SK-N-SH (cell line): ENCODE results near the gene NSUN2. TPM values are rescaled to one million over a fixed set of nuclear protein-coding genes. Genes with fewer than 3 reads are reported as not detected.

ENCODE experiments used
- CTCF ChIA-PET: fragments of 300-600, 350-600 bp; formaldehyde crosslinking; extraction: SDS; loops from one replicate; lab custom pipeline; 2021; lab: Yijun Ruan, JAX
- POLR2A ChIA-PET: fragments of 350-600 bp; sonication (Branson Sonifier 250); formaldehyde crosslinking; extraction: SDS; loops from one replicate; lab custom pipeline; 2020; ENCODE audit warnings: antibody characterized with exemption, inconsistent platforms; lab: Yijun Ruan, JAX
- DNase-seq: peaks from one replicate; pipeline ENCODE4 v3.0.0; 2012
- H2AFZ ChIP-seq: fragments of 200-600 bp; sonication (generic); 2 replicates; pipeline ENCODE4 v1.8.1; 2016; ENCODE audit warnings: antibody characterized with exemption, mild to moderate bottlenecking, low read depth
- H3F3A ChIP-seq: fragments of 200-600 bp; sonication (generic); replicated peaks from 2 replicates; pipeline ENCODE3; 2016; ENCODE audit warnings: antibody characterized with exemption, mild to moderate bottlenecking; ENCODE audit not compliant: insufficient read depth
- H3K27ac ChIP-seq, 2 experiments: fragments of 200-500 bp in 1 of 2; fragments of 200-600 bp in 1 of 2; sonication (Bioruptor generic) in 1 of 2; sonication (generic), shearing (Covaris generic) in 1 of 2; 2 replicates each; pipeline versions ENCODE4 v1.5.1 to v1.6.1; 2014 to 2016; ENCODE audit warnings: low read depth in 2 of 2, inconsistent platforms in 1 of 2, low read length in 1 of 2, mild to moderate bottlenecking in 1 of 2, mixed read lengths in 1 of 2
- H3K27me3 ChIP-seq: fragments of 200-600 bp; sonication (generic), shearing (Covaris generic); 2 replicates; pipeline ENCODE4 v1.6.1; 2016; ENCODE audit warnings: mixed run types; ENCODE audit not compliant: insufficient read depth
- H3K36me3 ChIP-seq, 2 experiments: fragments of 200-500 bp in 1 of 2; fragments of 200-600 bp in 1 of 2; sonication (Bioruptor generic) in 1 of 2; sonication (generic) in 1 of 2; replicated peaks in 1 of 2; 2 replicates each; pipeline versions ENCODE3 to v1.5.1; 2014 to 2016; ENCODE audit warnings: low read length in 1 of 2, mild to moderate bottlenecking in 1 of 2; ENCODE audit not compliant: insufficient read depth in 2 of 2, control insufficient read depth in 1 of 2
- H3K4me1 ChIP-seq, 2 experiments: fragments of 200-500 bp in 1 of 2; fragments of 200-600 bp in 1 of 2; sonication (Bioruptor generic) in 1 of 2; sonication (generic), shearing (Covaris generic) in 1 of 2; 2 replicates each; pipeline versions ENCODE4 v1.5.1 to v1.6.1; 2014 to 2016; ENCODE audit warnings: low read depth in 1 of 2, low read length in 1 of 2, mixed run types in 1 of 2; ENCODE audit not compliant: insufficient read depth in 2 of 2, control insufficient read depth in 1 of 2
- H3K4me2 ChIP-seq: fragments of 200-600 bp; sonication (generic), shearing (Covaris generic); 2 replicates; pipeline ENCODE4 v1.6.1; 2017; ENCODE audit warnings: mixed run types
- H3K4me3 ChIP-seq, 2 experiments: fragments of 200-500 bp in 1 of 2; fragments of 200-600 bp in 1 of 2; sonication (Bioruptor generic) in 1 of 2; sonication (generic), shearing (Covaris generic) in 1 of 2; 2 replicates each; pipeline versions ENCODE4 v1.5.1 to v1.8.1; 2014 to 2016; ENCODE audit warnings: low read depth in 2 of 2, inconsistent platforms in 1 of 2, low read length in 1 of 2, mild to moderate bottlenecking in 1 of 2, mixed read lengths in 1 of 2, moderate library complexity in 1 of 2
- H3K79me2 ChIP-seq: fragments of 200-600 bp; sonication (generic); 2 replicates; pipeline ENCODE4 v1.8.1; 2017; ENCODE audit warnings: mild to moderate bottlenecking; ENCODE audit not compliant: insufficient read depth
- H3K9ac ChIP-seq: fragments of 200-600 bp; sonication (generic); 2 replicates; pipeline ENCODE4 v1.6.1; 2017; ENCODE audit warnings: mixed run types
- H3K9me2 ChIP-seq: fragments of 200-600 bp; sonication (generic); 2 replicates; pipeline ENCODE4 v1.6.1; 2017; ENCODE audit warnings: mixed run types
- H3K9me3 ChIP-seq: fragments of 200-600 bp; sonication (generic); 2 replicates; pipeline ENCODE4 v1.6.1; 2017; ENCODE audit warnings: mixed run types, mild to moderate bottlenecking, moderate library complexity
- H4K20me1 ChIP-seq: fragments of 200-600 bp; sonication (generic); 2 replicates; pipeline ENCODE4 v1.6.1; 2017; ENCODE audit warnings: mild to moderate bottlenecking, mixed run types; ENCODE audit not compliant: insufficient read depth
- CHD2 ChIP-seq: fragments of 150-350 bp; IDR thresholded peaks from 2 replicates; pipeline ENCODE4 v1.6.1; 2018; ENCODE audit warnings: low read length; ENCODE audit not compliant: partially characterized antibody
- ELF1 ChIP-seq: IDR thresholded peaks from 2 replicates; pipeline ENCODE4 v1.4.0; 2012
- EZH2phosphoT487 ChIP-seq: fragments of 200-600 bp; sonication (generic); IDR thresholded peaks from 2 replicates; pipeline ENCODE4 v1.6.1; 2017; ENCODE audit warnings: low read depth, mixed run types, mild to moderate bottlenecking, antibody characterized with exemption, moderate library complexity, borderline replicate concordance
- FOXJ3 ChIP-seq: sonication (generic); formaldehyde crosslinking; IDR thresholded peaks from 2 replicates; pipeline ENCODE4 v1.5.1; 2020; ENCODE audit warnings: mild to moderate bottlenecking, missing genetic modification reagents
- GATA2 ChIP-seq: sonication (generic); formaldehyde crosslinking; IDR thresholded peaks from 2 replicates; pipeline ENCODE4 v1.5.0; 2020; ENCODE audit warnings: mild to moderate bottlenecking, missing genetic modification reagents
- MXI1 ChIP-seq: IDR thresholded peaks from 2 replicates; pipeline ENCODE4 v1.6.1; 2012; ENCODE audit warnings: mild to moderate bottlenecking, low read depth, low read length, improper control_type of control experiment
- POLR2AphosphoS5 ChIP-seq: IDR thresholded peaks from 2 replicates; pipeline ENCODE4 v1.6.1; 2012; ENCODE audit warnings: low read depth, low read length
- RAD21 ChIP-seq: IDR thresholded peaks from 2 replicates; pipeline ENCODE4 v1.6.1; 2012; ENCODE audit warnings: mild to moderate bottlenecking, low read length
- TCF12 ChIP-seq: IDR thresholded peaks from 2 replicates; pipeline ENCODE4 v1.4.0; 2012
- TEAD4 ChIP-seq: IDR thresholded peaks from 2 replicates; pipeline ENCODE4 v1.4.0; 2012; ENCODE audit warnings: mild to moderate bottlenecking, borderline replicate concordance; ENCODE audit not compliant: insufficient read depth
- WGBS: methylation state at CpG from one replicate; pipeline ENCODE4 v1.1.6; 2017; ENCODE audit warnings: low lambda C conversion rate; 5-methylcytosine and 5-hydroxymethylcytosine counted together
- polyA plus RNA-seq, 3 experiments: library from polyadenylated mRNA; depleted of rRNA; stranded (reverse); fragments of >200 nt; gene quantifications; 2 replicates each; pipeline ENCODE4 v1.2.3, GENCODE V29; 2012
- TF ChIP-seq, protein P1 (sequence below): IDR thresholded peaks from 2 replicates; pipeline ENCODE4 v1.4.0; 2012; ENCODE audit warnings: low read depth

Gene NSUN2
- polyA plus RNA-seq, 1 of the 3 experiments (the other 2 are of a cell fraction) = 78.9 TPM

- Histone ChIP-seq H3K9me3 (no peaks in the 10 kb centered on the region), H2AFZ (no peak overlapping the region), H3K27ac (no peak overlapping the region)
- TF ChIP-seq CHD2 = no peak
- no peak for TF ChIP-seq EZH2phosphoT487
- no peak for TF ChIP-seq ELF1
- no peak for TF ChIP-seq POLR2AphosphoS5
- TF ChIP-seq TCF12 = no peak
- TF ChIP-seq, protein P1, sequence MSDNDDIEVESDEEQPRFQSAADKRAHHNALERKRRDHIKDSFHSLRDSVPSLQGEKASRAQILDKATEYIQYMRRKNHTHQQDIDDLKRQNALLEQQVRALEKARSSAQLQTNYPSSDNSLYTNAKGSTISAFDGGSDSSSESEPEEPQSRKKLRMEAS = no peak
- no peak for TF ChIP-seq RAD21
- TF ChIP-seq, all 33 proteins: peak for 0
- WGBS = 75% methylated on average over 4 of the region's 4 CpGs
- no peaks in the 10 kb centered on the region for H3K27me3 ChIP-seq
- H3K36me3 ChIP-seq = no peaks in the 10 kb centered on the region
- no peaks in the 10 kb centered on the region for H3F3A ChIP-seq
- DNase-seq = no peak
- no peaks in the 10 kb centered on the region for H3K79me2 ChIP-seq
- no peaks in the 10 kb centered on the region for H3K4me1 ChIP-seq
- H3K9ac ChIP-seq = no peak overlapping the region
- ChIA-PET CTCF (no interaction called here), POLR2A (no interaction called here)
- H3K4me3 ChIP-seq = no peak overlapping the region
- H3K9me2 ChIP-seq = no peaks in the 10 kb centered on the region
- no peak overlapping the region for H3K4me2 ChIP-seq
- no peaks in the 10 kb centered on the region for H4K20me1 ChIP-seq
Measured at GRCh38 chr5:6554812-6555211, 78.0 kb downstream of the NSUN2 start.

- 56% methylated on average over 11 of the region's 11 CpGs for WGBS
- H3K36me3 ChIP-seq = no peaks in the 10 kb centered on the region
- H3K9me3 ChIP-seq = no peaks in the 10 kb centered on the region
- no peak overlapping the region for H3K4me3 ChIP-seq
- ChIA-PET CTCF (no interaction called here), POLR2A (no interaction called here)
- no peaks in the 10 kb centered on the region for H4K20me1 ChIP-seq
- no peak overlapping the region for H3K27ac ChIP-seq
- no peaks in the 10 kb centered on the region for H3K9me2 ChIP-seq
- no peak overlapping the region for H3K4me2 ChIP-seq
- no peaks in the 10 kb centered on the region for H3K27me3 ChIP-seq
- H3K9ac ChIP-seq = no peak overlapping the region
- H2AFZ ChIP-seq = no peak overlapping the region
- no peaks in the 10 kb centered on the region for H3F3A ChIP-seq
- H3K79me2 ChIP-seq = no peaks in the 10 kb centered on the region
- DNase-seq = no peak
- H3K4me1 ChIP-seq = no peaks in the 10 kb centered on the region
- TF ChIP-seq MXI1 (no peak), FOXJ3 (CRISPR knock-in tag) (no peak), TEAD4 (no peak)
Measured at GRCh38 chr5:6553972-6554371, 78.9 kb downstream of the NSUN2 start.

DNA sequence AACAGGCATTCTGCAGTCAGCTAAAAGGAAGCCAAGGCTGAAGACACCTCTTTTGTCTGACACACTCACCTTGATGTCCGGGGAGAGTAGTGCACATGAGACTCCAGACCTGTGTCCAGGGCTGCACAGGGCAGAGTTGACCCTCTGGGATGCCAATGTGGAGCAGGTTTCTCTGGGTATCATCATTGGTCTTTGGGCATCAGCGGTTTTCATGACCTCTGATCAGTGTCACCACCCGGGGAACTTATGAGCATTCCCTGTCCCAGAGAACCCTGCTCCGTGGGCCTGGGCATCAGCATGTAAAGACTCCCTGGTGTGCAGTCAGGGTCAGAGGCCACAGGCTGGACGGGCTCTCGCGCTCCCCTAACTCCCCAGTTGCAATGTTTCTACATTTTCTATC is 80.2 kb downstream of the NSUN2 start:
- Histone ChIP-seq H3K27ac (no peak overlapping the region), H3K9ac (no peak overlapping the region), H3K4me1 (no peaks in the 10 kb centered on the region), H3K9me2 (no peaks in the 10 kb centered on the region), H3K79me2 (no peaks in the 10 kb centered on the region), H3K27me3 (no peaks in the 10 kb centered on the region), H2AFZ (no peak overlapping the region), H3F3A (no peaks in the 10 kb centered on the region), H3K36me3 (no peaks in the 10 kb centered on the region), H3K9me3 (no peaks in the 10 kb centered on the region), H3K4me3 (no peak overlapping the region), H4K20me1 (no peaks in the 10 kb centered on the region), H3K4me2 (no peak overlapping the region)
- 57% methylated on average over 6 of the region's 7 CpGs for WGBS
- POLR2A ChIA-PET = no interaction called here
- CTCF ChIA-PET = no interaction called here
- TF ChIP-seq GATA2 = no peak
- no peak for DNase-seq
